CD4-positive, alpha-beta T cell treated with Interleukin-15 for 1 hour (primary cell): ENCODE measurements around the gene SGTB.
"Not testable (repeated sequence)": the region's sequence is repeated elsewhere in the genome, so short reads cannot be mapped to it uniquely, and the experiment has no call there.

Source experiments
- DNase-seq: peaks from one replicate; pipeline ENCODE4 v3.0.0-alpha.2; 2020

SGTB gene

DNA sequence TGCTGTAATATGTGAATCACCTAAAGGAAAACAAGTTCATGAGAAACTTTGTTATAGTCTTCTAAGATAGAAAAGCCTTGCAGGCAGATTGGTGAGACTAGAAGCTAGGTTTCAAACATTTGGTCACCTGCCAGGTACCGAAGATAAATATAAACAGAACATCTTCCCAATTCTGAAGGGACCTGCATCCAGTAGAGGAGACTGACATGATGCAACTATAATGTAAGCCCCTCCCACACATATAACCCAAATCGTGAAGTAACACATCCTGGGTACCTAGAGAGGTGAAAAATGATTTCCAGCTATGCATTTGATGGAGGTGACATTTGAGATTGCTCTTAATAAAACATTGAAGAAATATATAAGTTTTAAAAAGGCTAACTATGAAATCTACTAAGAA, 67.2 kb downstream of the SGTB start:
- no peak for DNase-seq

DNA sequence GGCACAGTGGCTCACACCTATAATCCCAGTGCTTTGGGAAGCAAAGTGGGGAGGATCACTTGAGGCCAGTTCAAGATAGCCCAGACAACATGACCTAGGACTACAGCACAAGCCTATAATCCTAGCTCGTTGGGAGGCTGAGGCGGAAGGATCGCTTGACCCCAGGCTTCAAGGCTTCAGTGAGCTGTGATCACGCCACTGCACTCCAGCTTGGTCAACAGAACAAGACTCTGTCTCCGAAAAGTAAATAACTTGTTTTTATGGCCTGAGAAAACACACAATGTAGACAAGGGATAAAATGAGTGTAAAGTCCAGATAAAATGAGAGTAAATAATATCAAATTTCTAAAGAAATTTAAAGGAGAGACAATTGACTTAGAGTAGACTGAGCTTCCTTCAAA, 70.8 kb downstream of the SGTB start:
- no peak for DNase-seq

DNA sequence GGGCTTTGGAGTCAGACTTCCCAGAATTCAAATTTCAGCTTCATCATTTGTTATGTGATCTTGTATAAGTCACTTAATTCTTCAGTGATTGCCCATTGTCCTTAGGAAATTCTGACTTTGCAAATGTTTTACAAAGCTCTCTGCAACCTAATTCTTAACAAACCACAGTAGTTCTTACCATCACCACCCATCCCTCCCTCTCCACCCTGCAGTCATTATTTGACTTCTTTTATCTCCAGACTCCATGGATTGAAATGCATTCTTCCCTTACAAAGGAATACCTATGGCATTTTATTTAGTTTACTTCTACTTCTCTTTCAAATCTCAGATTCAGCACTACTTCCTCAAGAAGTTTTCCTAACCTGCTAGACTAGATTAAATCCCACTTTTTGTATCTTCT, 74.0 kb downstream of the SGTB start:
- DNase-seq = no peak

DNA sequence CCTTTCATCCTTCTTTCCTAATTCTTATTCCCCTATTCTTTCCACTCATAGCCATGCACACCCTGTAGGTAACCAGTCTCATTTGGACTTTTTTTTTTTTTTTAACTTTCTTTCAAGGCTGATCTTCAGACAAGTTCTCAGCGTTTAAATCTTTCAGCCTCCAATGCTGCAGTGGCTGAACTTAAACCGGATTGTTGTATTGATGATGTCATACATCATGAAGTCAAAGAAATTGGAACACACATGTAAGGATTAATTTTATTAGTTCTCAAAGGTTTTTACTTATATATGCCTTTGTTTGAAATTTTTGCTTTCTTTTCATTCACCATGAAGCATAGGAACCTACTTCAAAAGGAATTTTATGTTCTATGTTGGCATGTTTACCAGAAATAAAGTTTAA, 75.0 kb downstream of the SGTB start:
- DNase-seq = no peak

DNA sequence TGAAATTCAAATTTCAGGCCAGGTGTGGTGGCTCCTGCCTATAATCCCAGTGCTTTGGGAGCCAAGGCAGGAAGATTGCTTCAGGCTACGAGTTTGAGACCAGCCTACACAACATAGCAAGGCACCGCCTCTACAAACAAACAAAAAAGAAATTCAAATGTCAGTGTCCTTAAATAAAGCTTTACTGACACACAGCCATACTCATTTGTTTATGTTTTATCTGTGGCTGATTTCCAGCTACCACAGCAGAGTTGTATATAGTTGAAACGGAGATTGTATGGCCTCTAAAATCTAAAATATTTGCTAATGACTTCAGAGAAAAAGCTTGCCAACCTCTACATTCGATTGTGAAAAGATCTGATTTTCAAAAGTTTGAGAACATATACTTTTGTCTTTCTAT, 81.7 kb downstream of the SGTB start:
- no peak for DNase-seq

DNA sequence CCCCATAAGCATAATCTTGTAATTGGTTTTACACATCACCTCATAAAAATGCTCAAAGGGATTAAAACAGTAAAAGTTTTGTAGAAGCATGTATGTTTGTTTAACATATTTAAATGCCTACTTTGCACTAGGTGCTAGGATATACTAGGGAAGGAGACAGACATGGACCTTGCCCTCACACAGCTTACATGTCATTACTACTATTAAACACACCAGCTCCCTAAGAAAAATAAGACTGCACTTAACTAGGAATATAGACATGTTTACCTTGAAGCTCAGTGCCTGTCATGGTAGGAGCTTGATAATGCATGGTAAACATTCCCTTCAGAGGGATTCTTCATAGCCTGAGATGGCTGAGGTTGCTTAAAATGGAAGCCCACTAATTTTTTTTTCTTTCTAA, 90.9 kb downstream of the SGTB start:
- no peak for DNase-seq

DNA sequence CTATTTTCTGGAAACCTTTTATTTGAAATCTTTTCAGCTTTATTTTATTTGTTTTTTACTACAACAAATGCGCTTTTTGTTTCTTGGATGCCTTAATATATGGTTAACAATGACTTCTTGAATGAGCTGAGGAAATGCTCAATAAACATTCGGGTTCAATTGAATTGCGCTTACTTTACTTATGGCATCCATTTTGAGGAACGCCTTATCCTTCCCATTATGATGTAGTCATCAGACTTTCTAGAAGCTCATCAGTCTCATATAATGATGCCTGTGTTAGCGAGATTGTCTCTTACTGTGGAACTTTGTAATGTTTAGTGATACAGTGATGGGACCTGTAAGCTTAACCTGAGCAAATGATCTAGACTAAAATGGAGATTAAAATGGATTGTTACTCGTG, 96.2 kb downstream of the SGTB start:
- no peak for DNase-seq

DNA sequence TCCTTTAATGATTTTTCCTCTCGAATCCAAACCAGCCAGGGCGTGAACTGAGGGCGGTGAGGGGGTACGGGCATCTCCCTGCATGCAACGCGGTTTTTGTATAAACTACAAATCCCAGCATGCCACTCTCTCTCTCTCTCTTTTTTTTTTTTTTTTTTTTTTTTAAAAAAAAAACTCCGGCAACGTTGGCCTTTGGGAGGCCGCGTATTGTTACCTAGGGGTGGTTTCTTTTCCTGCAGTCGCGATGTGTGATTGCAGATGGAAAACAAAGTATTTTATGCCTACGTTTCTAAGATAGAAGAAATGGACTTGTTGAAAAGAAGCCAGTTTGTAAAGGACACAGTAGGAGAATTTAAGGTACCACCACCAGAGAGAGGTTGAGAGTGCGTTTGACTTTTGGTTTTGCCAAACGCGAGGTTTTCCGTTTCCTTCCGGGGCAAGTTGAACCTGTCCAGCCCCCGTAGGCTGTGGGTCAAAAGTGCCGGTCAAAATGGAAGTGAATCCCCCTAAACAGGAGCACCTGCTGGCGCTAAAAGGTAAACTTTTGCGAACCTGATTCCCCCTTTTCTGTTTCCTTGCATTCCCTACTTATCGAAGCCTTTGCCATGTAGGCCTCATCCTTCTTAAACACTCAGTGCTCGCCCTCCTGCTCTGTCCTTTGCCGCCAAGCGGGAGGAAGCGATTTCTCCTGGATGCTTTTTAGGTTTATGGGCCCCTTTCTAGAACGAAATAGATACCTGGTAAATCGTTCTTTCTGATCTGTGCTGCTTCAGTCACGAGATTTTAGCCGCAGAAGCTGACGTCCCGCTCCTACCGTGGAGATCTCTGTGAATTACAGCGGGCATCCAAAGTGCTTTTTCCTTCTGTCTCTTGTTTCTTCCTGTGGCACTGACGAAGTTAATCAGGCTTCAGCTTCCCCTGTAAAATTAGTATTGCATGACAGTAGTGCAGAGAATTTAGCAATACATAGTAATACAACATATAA, 97.0 kb downstream of the SGTB start, which contains the start of the genes SHLD3 and TRAPPC13:
SHLD3 (plus strand) TSS at position 457 of the 985 bp plus-strand sequence. CDS start 4,561 bp downstream, outside the sequence.
TRAPPC13 (plus strand) TSS at position 457 of the 985 bp plus-strand sequence; CDS start at position 491, 34 bp downstream.
- peak; percentile 87 for DNase-seq

DNA sequence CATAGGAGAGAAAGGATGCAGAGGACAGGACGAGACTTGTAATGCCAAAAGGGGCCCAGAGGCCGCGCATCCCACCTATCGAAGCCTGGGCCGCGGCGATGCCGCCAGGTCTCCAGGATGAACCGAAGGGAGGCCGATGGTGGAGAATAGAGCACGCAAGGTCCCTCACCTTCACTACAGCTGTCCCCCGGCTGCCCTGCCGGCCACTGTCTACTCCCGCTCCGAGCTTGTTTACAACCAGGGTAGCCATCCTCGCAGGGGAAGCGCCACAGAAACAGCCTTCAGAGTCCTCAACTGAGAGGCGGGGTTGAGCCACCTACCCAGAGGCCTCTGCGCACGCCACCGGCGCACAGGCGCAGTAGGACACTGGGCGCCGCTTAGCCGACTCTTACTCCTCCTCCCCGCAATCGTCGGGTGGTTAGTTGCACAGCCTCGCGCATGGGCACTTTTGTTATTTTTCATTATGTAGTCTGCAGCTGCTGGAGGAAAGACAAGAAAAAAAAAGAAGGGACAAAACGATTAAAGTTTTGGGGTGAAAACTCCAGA, 97.8 kb downstream of the SGTB start, which contains the start of gene TRIM23:
TRIM23 (minus strand) TSS at position 309 of the 546 bp plus-strand sequence; CDS start at position 250, 59 bp downstream.
- DNase-seq = peak; percentile 93

DNA sequence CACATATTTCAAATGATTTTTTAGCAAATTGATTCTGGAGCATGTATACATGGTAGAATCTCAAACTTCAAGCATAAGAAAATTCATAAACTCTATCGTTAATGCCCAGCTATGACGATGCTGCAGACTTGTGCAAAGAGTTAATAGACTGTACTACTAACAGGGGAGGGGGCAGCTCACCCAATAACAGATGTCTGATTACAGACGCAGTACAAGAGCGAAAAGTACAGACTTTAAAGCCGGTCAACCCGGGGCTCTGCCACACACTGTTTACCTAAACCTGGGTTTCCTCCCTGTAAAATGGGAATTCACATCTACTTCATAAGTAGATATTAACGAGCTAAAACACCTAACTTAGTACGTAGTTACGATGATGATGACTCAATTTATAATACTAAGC, 98.4 kb downstream of the SGTB start:
- DNase-seq = no peak

DNA sequence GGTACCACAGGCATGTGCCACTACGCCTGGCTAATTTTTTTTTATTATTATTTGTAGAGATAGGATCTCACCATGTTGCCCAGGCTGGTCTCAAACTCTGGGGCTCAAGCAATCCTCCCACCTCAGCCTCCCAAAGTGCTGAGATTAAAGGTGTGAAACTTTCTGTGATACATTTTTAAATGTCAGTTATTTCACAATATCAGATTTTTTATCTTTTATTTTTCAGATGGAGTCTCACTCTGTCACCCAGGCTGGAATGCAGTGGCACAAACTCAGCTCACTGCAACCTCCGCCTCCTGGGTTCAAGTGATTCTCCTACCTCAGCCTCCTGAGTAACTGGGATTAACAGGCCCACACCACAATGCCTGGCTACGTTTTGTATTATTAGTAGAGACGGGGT, 99.9 kb downstream of the SGTB start:
- DNase-seq = not testable (repeated sequence)

DNA sequence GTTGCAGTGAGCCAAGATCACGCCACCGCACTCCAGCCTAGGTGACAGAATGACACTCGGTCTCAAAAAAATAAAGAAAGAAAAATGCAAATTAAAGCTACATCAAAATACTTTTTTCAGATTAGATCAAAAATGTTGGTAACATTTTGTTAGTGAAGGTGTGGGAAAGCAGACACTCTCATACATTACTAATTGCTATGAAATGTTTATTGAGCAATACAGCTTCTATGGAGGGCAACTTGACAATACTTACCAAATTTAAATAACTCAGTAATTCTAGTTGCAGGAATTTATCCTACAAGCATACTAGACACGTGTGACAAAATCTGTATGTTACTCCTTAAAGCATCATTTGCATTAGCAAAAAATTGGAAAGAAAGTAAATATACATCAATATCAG, 101.9 kb downstream of the SGTB start:
- DNase-seq = no peak
